Measurements from ENCODE around the gene DPP8. TPM values are rescaled to one million over a fixed set of nuclear protein-coding genes. Genes with fewer than 3 reads are reported as not detected.

Gene DPP8
- total RNA-seq, 2 donors from 2014 or later = 32.7 to 39.6 TPM

DNA sequence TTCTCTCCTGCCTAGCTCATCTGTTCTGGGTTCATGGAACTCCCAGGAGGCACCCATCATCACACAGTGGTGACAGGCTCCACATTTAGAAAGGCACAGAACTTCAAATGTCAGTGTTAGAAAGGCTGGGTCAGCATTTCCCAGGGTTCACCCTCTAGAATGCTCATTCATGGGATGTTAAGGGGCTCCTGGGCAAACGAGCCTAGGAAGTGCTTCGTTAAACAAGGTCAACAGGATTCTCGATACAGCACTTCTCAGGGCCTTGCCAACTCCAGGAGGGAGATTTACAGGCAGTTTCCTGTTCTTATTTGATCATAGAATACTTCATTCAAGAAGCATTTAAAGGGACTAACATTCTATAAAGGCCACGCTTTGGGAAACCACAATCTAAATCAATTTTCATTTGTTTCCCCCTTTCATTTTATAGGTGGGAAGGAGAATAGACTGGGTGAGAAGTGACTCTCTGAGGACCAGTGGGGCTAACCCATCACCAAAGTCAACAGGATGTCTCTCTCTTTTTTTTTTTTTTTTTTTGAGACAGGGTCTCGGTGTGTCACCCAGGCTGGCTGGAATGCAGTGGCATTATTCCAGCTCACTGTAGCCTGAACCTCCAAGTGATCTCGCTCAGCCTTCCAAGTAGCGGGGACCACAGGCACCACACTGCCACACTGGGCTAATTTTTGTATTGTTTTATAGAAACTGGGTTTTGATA is 109.0 kb downstream of the DPP8 start:
- intact Hi-C loops (cut with DNase I) = no loop called here
- Histone ChIP-seq H3K4me1 (replicated peaks) (no peaks in the 10 kb centered on the region), H3K36me3 (no peaks in the 10 kb centered on the region), H3K9me3 (no peaks in the 10 kb centered on the region), H3K27me3 (replicated peaks; ENCODE audit: insufficient read depth) (no peaks in the 10 kb centered on the region), H3K27ac (no peak overlapping the region), H3K4me3 (no peak overlapping the region)
- TF ChIP-seq POLR2A (IDR thresholded peaks at IDR 0.05) (no peak), POLR2AphosphoS5 (IDR thresholded peaks at IDR 0.05) (no peak)
- TF ChIP-seq, protein P1, sequence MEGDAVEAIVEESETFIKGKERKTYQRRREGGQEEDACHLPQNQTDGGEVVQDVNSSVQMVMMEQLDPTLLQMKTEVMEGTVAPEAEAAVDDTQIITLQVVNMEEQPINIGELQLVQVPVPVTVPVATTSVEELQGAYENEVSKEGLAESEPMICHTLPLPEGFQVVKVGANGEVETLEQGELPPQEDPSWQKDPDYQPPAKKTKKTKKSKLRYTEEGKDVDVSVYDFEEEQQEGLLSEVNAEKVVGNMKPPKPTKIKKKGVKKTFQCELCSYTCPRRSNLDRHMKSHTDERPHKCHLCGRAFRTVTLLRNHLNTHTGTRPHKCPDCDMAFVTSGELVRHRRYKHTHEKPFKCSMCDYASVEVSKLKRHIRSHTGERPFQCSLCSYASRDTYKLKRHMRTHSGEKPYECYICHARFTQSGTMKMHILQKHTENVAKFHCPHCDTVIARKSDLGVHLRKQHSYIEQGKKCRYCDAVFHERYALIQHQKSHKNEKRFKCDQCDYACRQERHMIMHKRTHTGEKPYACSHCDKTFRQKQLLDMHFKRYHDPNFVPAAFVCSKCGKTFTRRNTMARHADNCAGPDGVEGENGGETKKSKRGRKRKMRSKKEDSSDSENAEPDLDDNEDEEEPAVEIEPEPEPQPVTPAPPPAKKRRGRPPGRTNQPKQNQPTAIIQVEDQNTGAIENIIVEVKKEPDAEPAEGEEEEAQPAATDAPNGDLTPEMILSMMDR (IDR thresholded peaks at IDR 0.05) = no peak
- DNase-seq (ENCODE audit: low spot score) = no peak
- WGBS = 48% methylated on average over 7 of the region's 7 CpGs

DNA sequence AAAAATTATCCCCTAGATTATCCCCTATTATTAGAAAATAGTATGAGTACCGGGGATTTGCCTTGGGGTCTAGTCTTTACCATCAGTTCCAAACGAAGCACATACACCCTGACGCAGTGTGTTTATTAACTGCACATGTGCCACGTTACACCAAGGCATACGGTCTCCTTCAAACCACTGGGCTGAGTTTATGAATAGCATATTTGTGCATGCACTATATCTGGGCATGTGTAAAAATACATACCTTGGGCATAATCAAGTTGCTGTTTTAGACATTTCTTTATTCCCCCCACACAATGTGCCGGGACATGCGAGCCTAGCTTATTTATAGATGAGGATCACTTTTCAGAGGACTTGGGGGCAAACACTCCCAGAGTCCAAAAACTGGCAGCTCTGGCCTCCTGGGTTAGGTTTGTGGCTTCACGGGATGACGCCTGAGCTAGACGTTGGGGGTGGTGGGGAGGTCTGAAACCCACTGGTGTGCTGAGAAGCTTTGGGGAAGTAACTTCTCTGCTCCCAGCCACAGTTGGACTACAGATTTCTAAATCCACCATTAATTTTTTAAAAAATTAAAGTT is 111.0 kb downstream of the DPP8 start:
- H3K4me3 ChIP-seq = no peak overlapping the region
- H3K9me3 ChIP-seq = no peaks in the 10 kb centered on the region
- intact Hi-C loops (cut with DNase I) = no loop called here
- no peaks in the 10 kb centered on the region for H3K36me3 ChIP-seq
- 74% methylated on average over 10 of the region's 10 CpGs for WGBS
- TF ChIP-seq POLR2A (IDR thresholded peaks at IDR 0.05) (no peak), POLR2AphosphoS5 (IDR thresholded peaks at IDR 0.05) (no peak)
- TF ChIP-seq, protein P1 (IDR thresholded peaks at IDR 0.05) = no peak
- no peaks in the 10 kb centered on the region for H3K4me1 ChIP-seq (replicated peaks)
- no peaks in the 10 kb centered on the region for H3K27me3 ChIP-seq (replicated peaks; ENCODE audit: insufficient read depth)
- H3K27ac ChIP-seq = no peak overlapping the region
- DNase-seq (ENCODE audit: low spot score) = no peak

DNA sequence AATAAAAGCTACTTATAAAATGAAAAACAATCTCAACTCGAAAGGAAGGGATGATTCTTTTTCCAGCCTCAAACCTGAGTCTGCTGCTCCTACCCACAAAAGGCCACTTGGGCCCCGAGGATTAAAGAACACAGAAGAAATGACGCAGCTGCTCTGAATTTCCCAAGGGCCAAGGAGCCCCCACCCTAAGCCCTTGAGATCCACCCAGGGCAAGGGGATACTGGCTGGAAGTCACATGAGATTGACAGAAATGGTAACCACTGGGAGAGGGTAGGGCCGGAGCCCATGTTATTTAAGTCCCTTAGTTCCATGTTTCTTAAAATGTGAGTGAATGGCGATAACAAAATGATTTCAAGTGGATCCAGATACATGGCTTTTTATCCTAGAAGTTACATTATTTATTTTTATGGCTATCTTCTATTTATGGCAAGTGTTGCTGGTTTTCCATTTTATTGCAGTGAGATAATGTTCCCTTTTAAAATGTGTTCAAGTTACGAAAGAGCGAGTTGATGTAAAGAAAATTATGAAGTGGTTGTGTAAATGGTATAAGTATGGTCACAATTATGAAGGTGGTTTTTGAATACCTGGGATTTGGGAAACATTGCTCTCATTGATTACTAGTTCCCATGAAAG is 111.6 kb downstream of the DPP8 start:
- no peak overlapping the region for H3K27ac ChIP-seq
- intact Hi-C loops (cut with DNase I) = no loop called here
- TF ChIP-seq, protein P1 (IDR thresholded peaks at IDR 0.05) = no peak
- TF ChIP-seq POLR2A (IDR thresholded peaks at IDR 0.05) (no peak), POLR2AphosphoS5 (IDR thresholded peaks at IDR 0.05) (no peak)

DNA sequence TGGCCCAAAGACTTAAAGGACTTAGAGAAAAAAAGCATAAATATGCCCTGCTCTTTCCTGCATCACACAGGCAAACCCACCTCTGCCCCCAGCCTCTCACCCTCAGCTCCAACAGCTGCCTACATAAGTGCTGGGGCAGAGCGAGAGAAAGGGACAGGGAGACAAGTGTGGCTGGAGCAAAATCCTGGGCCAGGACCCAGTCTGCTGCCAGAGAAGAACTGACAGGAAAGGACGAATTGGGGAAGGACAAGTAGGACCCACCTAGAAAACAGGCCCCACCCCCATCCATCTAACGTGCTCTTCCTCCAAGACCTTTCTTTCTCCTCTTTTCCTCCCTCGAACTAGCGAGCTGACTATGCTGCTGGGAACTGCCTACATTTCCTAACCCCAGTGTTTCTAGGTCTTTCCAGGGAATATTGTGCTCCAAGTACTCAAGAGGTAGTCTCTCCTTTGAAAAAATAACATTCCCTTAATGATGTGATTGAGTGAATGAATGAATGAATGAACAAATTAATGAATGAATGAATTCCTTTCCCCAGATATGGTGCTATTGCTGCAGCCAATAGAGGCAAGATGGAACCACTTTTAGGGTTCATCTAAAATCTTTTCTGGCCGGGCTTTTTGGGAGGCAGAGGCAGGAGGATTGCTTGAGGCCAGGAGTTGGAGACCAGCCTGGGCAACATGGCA is 113.2 kb downstream of the DPP8 start:
- WGBS = 84% methylated on average over 6 of the region's 6 CpGs
- no peaks in the 10 kb centered on the region for H3K27me3 ChIP-seq (replicated peaks; ENCODE audit: insufficient read depth)
- no peaks in the 10 kb centered on the region for H3K4me1 ChIP-seq (replicated peaks)
- intact Hi-C loops (cut with DNase I) = loop anchor here (5.0 kb wide), 1 partner anchor 87 kb away; no protein-coding TSS in a partner anchor
- H3K27ac ChIP-seq = no peak overlapping the region
- H3K4me3 ChIP-seq = no peak overlapping the region
- H3K36me3 ChIP-seq = no peaks in the 10 kb centered on the region
- no peaks in the 10 kb centered on the region for H3K9me3 ChIP-seq
- no peak for DNase-seq (ENCODE audit: low spot score)
- TF ChIP-seq, protein P1 (IDR thresholded peaks at IDR 0.05) = no peak
- TF ChIP-seq POLR2AphosphoS5 (IDR thresholded peaks at IDR 0.05) (no peak), POLR2A (IDR thresholded peaks at IDR 0.05) (no peak)

More for the DNA sequence above, 111.6 kb downstream of the DPP8 start:
- H3K4me3 ChIP-seq = no peak overlapping the region
- H3K27me3 ChIP-seq (replicated peaks; ENCODE audit: insufficient read depth) = no peaks in the 10 kb centered on the region
- WGBS = 78% methylated on average over 7 of the region's 7 CpGs
- DNase-seq (ENCODE audit: low spot score) = no peak
- H3K9me3 ChIP-seq = no peaks in the 10 kb centered on the region
- H3K36me3 ChIP-seq = no peaks in the 10 kb centered on the region
- no peaks in the 10 kb centered on the region for H3K4me1 ChIP-seq (replicated peaks)

Data from prostate gland (tissue), 2 donors.